Measurements from ENCODE around the gene PSD2.

PSD2 gene

DNA sequence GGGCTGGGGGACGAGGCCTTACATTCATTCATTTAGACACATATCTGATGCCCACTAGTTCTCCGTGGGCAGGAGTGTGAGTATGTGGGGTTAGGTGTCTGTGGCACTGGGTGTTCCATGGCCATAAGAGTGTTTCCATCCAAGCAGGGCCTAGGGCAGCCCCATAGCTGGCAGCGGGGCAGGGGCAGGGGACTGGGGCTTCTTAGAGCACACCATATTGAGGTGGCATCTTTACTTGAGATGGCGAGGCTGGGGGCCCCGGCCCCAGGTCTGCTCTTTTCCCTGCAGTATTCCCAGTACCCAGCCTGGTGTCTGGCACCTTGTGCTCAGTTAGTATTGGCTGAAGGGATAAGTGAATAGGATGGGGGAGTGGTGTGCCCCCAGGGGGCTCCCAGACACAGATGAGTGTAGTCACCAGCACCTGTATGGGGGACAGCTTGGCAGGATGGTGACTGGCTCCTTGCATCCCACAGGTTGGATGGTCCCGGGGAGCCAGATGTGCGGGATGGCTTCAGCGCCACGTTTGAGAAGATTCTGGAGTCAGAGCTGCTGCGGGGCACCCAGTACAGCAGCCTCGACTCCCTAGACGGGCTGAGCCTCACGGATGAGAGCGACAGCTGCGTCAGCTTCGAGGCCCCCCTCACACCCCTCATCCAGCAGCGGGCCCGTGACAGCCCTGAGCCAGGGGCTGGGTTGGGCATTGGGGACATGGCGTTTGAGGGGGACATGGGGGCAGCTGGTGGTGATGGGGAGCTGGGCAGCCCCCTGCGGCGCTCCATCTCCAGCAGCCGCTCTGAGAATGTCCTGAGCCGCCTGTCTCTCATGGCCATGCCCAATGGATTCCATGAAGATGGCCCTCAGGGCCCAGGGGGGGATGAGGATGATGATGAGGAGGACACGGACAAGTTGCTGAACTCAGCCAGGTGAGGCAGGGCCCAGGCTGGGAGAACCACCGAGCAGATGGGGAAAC is 17.5 kb downstream of the PSD2 start:
- no peak for DNase-seq

GRCh38 chr5:139814191-139814601 is 18.6 kb downstream of the PSD2 start:
- no peak for DNase-seq

DNA sequence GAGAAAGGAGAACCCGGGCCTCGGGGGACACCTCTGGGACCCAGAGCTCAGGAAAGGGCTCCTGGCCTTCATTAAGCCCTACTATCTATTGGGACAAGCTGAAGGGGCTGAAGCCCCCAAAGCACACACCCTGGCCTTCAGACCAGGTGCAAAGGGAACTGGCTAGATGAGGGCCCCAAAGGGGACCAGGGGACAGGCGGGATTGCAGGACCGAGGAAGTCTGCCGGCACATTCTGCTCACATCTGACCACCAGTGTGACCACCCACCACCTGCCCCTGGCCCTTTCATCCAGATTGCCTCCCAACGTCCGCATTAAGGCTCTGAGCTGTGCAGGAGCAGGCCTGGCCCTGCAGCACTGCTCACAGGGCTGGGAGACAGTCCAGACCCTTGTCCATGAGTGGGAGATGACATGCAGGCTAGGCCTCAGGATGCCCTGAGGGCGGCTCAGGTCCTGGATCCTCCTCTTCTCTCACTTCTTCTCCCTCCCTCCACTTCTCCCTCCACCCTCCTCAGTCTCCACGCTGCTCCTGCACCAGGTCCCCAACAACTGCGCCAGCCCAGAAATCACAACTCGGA is 19.2 kb downstream of the PSD2 start:
- DNase-seq: no peak

GRCh38 chr5:139816566-139816965 is 21.0 kb downstream of the PSD2 start:
- DNase-seq: no peak

- no peak for DNase-seq
Measured at GRCh38 chr5:139817362-139817761, 21.8 kb downstream of the PSD2 start.

- DNase-seq: no peak
Measured at GRCh38 chr5:139817970-139818369, 22.4 kb downstream of the PSD2 start.

GRCh38 chr5:139820130-139820529 is 24.5 kb downstream of the PSD2 start:
- no peak for DNase-seq

DNA sequence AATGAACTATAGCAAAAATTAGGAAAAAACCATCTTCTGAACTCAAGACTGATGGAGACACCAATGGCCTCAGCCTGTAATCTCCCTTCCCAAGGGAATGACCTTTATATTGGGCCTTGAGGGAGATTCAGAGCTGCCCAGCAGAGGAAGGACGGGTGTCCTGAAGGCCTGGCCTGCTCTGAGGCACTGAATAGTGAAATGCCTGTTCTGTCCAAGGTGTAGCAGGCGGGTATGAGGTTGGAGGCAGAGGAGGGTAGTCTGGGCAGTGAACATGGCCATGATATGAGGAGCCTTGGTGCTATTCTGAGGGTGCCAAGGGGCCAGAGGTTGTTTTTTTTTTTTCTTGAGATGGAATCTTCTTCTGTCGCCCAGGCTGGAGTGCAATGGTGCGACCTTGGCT is 25.0 kb downstream of the PSD2 start:
- DNase-seq: no peak

DNA sequence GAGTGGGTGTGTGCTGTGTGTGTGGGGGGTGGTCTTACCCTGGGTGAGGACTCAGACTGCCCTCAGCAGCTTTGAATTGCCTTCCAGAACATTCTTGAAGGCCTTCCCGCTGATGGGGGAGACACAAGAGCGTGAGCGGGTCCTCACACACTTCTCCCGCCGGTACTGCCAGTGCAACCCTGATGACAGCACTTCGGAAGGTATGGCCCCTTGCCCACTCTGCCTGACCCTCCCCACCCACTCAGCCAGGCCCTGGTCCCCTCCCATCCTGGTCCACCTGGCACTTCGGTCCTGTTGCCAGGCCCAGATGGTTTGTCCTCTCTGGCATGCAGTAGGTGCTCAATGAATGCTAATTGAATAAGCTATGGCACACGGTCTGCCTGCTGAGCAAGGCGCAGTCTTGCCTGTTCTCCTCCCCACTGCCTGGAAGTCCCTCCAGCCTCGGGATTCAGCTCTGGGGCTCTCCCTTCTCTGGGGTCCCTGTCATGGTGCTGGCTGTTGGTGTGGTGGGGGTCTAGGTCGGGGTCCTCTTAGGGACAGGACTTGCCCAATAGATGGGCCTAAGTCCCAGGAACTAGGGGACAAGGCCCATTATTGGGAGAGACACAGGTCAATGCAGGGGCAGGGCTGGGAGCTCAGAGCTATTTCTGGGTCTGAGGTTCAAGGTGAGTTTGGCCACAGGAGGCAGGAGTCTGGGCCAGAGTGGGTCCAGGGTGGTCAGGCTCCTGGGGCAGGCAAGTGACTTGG is 26.4 kb downstream of the PSD2 start:
- DNase-seq: no peak

DNA sequence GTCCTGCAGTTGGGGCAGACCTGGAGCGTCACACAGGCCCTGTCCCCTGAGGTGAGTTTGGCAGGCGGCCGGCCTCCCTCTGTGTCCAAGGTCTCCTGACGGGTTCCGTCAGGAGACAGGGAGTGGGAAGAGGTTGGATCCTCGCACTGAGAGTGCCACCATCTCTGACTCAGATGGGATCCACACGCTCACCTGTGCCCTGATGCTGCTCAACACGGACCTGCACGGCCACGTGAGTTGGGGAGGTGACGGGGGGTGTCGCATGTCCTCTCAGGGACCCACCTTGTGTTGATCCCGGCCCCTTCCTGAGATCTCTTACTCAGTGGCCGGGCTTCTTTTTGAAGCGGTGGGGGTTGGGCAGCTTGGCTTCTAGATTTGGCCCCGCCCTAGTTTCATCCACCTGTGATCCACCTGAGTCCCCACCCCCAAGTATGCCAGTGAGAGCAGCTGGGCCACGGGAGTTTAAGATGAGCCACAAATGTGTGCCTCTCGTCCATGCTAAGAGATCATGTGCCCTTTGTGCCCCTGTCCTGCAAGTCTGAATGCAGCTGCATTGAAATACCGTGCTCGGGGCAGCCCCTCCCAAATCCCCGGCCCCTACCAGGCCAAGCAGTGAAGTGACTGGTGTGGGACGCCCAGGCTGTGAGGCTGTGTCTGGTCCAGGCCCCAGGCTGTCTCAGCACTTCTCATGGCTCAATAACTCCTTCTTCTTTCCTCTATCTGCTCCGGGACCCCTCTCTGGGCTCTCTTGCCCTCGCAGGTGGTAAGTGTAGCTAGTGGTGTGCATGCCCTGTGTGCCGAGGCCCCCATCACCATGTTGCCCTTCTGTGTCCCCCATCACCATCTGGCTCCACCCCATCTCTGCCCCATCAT is 27.2 kb downstream of the PSD2 start:
- no peak for DNase-seq

DNA sequence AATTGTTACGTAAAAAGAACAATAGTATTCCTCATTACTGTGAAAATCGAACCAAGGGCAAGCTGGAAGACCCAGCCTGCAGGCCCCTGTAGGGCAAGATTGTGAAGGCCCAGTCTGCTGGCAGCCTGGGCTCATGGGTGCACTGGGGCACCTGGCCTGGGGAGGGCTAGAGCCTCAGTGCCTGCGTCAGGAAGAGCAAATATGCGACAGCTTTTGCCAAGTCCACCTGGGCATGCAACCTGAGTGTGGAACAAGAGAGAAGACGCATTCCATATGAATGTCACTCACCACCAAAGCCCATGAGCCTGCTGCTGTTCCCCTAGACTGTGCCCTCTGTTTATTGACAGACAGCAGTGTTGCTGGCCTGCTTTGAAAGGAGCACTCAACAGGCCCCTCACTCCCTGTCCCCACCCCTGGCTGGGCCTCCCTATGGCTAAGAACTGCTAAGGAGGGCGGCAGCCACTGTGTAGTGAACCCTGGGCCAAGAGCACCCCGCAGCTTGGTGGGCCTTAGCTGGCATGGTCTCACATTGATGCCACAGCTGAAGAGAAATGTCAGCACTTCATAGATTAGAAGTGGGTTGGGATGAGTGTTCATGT is 28.2 kb downstream of the PSD2 start:
- DNase-seq: no peak

DNA sequence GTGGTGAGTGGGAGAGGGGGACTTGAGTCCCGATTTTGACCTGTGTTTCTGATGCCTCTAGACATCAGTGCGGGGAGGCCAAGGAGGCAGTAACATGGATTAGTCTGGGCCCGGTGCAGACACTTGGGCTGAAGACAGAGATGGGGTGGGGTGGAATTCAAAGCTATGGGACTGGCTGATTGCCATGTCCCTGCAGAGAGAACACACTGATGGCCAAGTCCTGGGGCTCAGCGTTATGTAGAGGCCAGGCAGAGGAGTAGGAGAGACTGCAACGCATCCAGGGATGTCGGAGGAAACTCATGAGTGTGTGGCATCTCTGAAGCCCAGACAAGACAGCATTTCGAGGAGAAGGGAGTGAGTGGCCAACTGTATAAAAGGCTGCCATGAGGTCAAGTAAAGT is 30.1 kb downstream of the PSD2 start:
- no peak for DNase-seq

DNA sequence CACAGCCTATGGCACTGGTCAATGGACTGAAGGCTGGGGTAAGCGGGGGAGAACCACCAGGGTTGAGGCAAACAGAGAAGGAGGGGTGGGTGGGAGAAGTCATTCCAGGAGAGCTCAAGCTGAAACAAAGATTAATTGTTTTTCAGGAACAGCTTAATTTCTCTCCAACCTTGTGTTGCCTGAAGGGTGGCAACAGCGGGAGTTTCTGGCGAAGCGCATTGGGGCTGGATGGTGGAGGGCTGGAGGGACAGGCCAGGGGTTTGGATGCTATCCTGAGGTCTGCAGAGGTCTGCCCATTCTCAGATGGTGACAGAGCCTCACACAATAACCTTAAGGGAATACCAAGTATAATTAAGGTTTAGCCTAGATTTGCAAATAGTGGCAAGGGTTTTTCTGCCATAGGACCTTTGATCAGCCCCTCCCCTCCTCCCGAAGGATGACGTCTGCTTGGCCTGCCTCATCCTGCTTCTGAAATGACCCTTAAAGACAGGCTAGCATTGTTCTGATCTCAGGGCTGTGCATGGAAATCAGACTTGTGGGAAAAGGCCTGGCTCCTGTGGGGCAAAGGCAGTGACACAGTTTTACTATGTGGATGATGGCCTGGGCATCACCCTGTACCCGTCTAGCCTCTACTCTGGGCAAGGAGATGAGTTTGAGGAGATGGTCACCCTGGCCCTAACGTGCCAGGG is 32.7 kb downstream of the PSD2 start:
- no peak for DNase-seq

DNA sequence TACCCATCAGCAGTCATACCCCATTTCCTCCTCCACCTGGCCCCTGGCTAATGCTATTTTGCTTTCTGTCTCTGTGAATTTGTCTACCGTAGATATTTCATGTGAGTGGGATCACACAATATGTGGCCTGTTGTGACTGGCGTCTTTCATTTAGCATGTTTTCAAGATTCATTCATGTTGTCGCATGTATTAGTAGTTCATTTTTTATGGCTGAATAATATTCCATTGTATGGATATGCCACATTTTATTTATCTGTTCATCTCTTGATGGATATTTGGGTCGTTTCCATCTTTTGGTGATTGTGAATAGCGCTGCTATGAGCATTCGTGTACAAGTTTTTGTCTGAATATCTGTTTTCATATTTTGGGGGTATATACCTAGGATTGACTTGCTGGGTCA is 33.9 kb downstream of the PSD2 start:
- DNase-seq: no peak

DNA sequence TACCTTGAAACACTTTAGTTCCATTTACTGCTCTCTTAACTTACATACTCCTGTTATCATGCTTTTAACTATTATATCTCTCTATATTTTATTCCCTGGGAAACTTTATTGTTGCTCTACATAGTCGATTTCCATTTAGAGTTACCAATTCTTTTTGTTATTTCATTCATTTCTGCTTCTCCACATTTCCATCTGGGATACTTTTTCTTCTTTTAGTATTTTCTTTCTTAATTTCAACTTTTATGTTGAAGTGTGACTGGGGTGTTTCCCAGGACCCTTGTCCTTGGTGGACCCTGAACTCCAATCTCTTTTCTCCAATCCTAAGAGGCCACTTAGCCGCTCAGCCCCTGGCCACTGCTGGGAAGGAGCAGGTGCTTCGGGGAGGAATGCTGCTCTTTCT is 36.0 kb downstream of the PSD2 start:
- no peak for DNase-seq

GRCh38 chr5:139833525-139833924 is 37.9 kb downstream of the PSD2 start:
- no peak for DNase-seq

DNA sequence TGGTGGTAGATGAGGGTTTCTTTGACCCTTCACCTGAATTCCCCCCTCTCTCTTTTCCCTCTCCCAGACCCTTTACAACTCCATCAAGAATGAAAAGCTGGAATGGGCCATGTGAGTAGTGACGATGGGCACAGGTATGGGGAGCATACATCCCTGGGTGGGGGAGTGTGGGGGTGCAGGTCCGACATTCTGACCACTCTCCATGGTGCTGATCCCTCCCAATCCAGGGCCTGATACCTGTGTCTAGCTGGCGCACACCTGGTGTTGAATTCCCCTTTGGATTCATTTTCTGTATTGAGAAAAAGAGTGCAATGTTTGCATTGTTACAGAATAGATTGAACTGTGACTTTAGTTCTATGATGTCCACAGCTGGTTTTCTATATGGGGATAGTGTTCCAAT is 40.0 kb downstream of the PSD2 start:
- no peak for DNase-seq

DNA sequence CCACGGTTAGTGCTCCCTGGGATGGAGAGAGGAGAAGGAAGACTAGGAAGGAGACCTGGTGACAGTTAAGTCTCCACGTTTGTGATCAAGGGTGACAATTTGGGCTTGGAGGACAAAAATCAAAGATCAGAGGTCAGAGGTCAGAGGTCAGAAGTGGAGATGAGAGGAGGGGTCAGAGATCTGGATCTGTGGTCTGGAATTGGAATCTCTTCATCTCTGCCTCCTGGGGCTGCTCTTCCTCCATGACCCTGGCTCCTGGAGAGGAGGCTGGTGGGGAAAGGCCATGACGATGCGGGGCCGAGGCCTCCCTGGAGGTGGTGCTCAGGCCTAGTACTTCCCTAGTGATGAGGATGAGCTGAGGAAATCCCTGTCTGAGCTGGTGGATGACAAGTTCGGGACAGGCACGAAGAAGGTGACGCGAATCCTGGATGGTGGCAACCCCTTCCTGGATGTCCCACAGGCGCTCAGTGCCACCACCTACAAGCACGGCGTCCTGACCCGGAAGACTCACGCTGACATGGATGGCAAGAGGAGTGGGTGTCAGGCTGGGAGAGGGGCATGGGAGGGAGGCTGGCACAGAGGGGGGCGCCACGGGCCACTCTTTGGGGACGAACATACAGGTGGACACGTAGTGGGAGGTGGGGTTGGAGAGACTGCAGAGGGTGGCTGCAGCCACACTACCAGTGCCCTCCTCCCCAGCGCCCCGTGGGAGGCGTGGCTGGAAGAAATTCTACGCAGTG is 41.0 kb downstream of the PSD2 start:
- DNase-seq: no peak

GRCh38 chr5:139837711-139838380 is 42.2 kb downstream of the PSD2 start:
- no peak for DNase-seq

Measured in activated CD8-positive, alpha-beta memory T cell treated with anti-CD3 and anti-CD28 coated beads, Interleukin-2, amount 50 U/mL, for 48 hours (primary cell).